HG02885 (cell line): ENCODE data around the gene TMEM184A.

ENCODE experiments used
- ATAC-seq: cut with Tn5 transposase; IDR thresholded peaks from one replicate; pipeline ENCODE4 v1.9.1; 2021; ENCODE audit warnings: mild to moderate bottlenecking; ENCODE audit not compliant: unreplicated experiment, poor library complexity

The TMEM184A gene

DNA sequence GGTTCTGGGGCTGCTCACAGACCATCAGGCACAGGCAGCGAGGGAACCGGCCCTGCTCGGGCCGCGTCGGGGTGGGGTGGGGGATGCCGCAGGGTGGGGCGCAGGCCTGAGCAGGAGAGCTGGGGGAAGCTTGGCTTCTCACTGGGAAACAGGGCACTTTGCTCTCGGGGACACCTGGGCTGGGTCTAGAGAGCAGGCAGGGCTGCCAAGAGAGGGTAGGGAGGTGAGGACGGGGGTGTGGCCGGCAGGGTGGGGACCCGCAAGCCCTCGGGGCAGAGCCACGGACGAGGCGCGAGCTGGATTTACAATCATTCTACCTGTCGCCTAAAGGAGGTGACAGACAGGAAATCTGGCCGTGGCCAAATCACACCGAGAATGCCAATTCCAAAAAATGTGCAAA lies 62.9 kb downstream of the TMEM184A start:
- ATAC-seq = no peak

DNA sequence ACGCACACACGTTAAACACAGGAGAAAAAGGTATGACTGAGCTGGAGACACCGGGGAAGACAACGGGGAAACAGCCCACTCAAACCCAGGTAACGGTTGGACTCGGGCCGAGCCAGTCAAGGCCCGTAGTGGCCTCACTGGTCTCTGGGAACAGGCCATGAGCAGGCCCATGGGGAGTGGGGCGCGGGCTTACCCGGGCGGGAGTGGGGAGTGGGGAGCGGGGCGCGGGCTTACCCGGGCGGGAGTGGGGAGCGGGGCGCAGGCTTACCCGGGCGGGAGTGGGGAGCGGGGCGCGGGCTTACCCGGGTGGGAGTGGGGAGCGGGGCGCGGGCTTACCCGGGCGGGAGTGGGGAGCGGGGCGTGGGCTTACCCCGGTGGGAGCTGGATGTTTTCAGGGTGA lies 63.4 kb downstream of the TMEM184A start:
- ATAC-seq = no peak
